Measurements from ENCODE around the gene GNG3.
"Not testable (repeated sequence)": the region's sequence is repeated elsewhere in the genome, so short reads cannot be mapped to it uniquely, and the experiment has no call there.

Gene GNG3

GRCh38 chr11:62688491-62688890, 19.0 kb upstream of the GNG3 start:
- DNase-seq: no peak

GRCh38 chr11:62689421-62690183, 17.9 kb upstream of the GNG3 start, which contains the start of gene LRRN4CL:
TSS of gene LRRN4CL (minus strand) at chr11:62689530. CDS start at chr11:62688508, 1,022 bp downstream.
- no peak for DNase-seq

- not testable (repeated sequence) for DNase-seq
Measured at GRCh38 chr11:62693624-62694023, 13.9 kb upstream of the GNG3 start.

DNA sequence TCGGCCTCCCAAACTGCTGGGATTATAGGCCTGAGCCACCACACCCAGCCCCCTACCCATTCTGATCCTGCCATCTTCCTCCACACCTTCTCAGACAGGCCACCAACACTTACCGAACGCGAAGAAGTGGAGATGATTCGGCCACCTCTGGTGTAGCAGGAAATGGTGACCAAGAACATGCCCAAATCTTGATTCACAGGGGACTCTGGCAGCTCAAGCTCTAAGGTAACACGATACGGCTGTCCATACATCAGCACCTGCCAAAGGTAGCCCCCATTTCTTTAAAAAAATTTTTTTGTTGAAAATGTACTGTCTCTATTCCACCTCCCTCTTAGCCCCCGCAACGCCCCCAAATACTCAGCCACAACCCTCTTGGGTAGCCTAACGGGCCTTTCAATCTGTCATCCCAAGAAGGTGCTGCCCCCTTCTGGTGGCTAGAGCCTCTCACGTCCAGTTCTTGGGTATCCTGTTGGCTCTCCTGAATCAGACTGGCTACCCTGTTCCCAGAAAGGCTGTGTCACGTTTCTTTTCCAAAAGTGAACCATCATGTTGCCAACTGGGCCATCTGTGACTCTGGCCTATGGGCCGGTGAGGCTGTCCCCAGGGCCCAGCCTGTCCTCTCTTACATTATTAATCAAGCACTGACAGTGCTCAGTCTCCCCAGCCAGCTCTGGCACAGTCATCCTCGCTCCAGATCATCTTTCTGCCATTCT, 12.9 kb upstream of the GNG3 start:
- DNase-seq: peak; percentile 58

DNA sequence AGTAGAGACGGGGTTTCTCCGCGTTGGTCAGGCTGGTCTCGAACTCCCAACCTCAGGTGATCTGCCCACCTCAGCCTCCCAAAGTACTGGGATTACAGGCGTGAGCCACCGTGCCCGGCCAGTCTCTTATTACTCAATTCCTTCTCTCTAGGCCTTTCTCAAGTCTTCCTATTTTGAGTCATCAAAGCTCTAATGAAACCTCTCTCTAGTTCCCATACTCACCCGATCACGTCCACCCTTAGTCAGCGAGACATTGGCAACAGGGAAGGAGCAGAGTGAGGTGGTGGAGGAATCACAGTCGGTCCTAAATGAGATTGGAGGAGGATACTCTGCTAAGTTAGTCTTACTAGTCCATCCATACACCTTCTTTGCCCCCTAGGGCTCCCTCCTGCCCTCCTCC, 5.2 kb upstream of the GNG3 start:
- no peak for DNase-seq

DNA sequence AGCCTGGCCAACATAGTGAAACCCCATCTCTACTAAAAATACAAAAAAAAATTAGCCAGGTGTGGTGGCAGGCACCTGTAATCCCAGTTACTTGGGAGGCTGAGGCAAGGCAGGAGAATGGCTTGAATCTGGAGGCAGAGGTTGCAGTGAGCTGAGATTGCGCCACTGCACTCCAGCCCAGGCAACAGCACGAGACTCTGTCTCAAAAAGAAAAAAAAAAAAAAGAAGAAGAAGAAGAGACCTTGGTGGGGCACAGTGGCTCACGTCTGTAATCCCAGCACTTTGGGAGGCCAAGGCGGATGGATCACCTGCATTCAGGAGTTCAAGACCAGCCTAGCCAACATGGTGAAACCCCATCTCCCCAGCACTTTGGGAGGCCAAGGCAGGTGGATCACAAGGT, 3.6 kb upstream of the GNG3 start:
- not testable (repeated sequence) for DNase-seq

DNA sequence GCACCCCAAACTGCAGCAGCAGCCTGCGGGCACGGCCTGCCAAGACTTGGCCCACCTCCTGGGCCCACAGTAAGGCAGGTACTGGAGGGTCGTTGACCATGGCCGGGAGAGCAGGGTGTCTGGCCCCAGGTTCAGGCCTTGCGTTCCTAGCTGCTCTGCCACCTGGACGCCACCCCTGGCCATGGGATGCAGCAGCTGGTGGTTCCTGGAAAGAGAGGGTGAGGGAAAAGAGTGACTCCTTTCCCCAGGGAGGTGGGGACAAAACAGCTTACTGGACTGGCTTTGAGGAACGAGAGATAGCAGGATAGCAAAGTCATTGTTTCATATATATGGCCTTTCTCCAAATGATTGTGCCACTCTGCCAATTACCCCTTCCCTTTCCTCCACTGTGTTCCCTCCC, 2.1 kb upstream of the GNG3 start:
- DNase-seq: no peak

DNA sequence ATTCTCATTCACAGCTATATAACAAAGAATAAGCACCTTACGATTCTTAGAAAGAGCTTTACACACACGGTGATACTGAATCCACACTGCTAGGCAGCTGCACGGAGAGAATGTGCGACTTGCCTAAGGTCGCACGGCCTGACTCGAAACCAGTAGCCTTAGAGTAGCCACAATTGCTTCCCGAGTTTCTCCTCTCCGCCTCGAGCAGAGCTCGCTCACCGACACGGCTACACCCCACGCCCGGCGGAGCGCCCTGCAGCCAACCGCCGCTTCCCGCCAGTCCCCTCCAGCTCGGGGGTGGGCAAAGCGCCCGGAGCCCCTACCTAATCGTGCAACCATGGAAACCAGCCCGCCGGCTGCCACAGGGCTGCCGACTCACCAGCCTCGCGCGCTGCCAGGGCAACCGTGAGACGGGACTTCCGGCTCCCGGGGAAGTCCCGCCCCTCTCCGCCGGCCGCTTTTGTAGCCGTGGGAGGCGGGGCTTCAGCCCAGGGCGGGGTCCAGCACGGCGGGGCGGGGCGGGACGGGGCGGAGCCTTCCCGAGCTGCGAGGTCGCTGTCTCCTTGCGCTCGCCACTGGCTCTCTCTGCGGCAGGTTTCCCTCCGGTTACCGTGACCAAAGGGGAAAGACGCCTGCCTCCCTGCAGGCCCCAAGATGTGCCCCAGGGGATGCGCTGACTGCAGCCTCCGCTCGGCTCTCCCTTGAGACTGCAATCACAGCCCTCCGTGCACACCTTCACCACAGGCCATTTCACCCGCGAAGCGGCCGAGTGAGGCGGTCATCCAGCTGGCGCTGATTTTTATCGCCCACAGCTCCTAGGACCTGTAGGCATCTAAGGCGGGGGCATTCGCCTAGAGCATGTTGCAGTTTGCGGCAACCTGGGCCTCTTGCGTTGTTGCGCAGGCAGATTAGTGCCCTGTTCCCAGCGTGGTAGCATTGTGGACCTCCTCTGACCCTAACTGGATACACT, 1.3 kb upstream of the GNG3 start:
- DNase-seq: peak; percentile 95

DNA sequence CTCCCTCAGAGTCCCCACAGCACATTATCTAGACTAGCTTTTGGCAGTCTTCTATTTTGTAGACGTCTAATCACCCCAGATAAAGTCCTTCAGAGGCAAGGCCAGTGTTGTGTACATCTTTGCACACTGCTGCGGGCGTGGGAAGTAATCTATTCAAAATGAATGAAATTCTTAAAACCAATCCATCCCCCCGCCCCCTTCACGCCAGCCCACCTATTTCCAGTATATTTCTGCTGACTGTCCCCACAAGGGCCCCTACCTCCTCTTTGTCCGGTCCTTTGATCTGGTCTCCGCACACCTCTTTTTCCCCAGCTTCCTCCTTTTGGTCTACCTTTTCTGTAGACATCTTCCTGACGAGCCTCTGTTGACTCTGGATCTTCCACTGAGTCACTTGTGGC, 627 bp upstream of the GNG3 start:
- DNase-seq: no peak

DNA sequence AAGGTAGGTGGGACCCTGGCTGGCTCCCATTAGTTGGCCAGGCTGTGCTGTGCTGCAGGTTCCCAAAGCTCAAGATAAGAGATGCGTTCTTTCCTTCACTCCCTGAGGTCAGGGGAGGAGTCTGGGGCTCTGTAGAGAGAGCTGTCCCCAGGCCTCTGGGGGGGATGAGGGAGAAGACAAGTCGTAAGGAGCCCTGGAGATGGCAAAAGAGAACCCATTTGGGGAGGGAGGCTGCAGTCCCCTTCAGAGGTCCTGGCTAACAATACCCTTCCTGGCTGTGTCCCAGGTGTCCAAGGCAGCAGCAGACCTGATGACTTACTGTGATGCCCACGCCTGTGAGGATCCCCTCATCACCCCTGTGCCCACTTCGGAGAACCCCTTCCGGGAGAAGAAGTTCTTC, 916 bp downstream of the GNG3 start:
- no peak for DNase-seq

DNA sequence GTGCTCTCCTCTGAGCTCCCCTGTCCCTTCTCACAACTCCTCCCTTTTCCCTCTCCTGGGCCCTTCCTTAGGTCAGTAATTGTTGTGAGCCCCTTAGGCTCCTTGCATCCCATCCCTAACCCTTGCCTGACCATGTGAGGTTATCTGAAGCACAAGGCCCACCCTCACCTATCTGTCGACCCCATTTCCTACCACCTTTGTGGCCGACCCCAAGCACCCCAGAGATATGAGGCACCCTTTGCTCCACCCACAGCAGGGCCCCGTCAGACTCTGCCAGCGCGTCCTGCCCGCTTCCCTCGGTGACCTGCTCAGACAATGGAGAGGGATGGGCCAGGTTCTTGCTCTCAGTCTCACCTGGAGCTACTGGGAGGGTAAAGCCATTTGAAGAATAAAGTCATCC, 1.3 kb downstream of the GNG3 start:
- DNase-seq: peak; percentile 60

- DNase-seq: peak; percentile 99
Measured at GRCh38 chr11:62709247-62710000, 1.9 kb downstream of the GNG3 start.

DNA sequence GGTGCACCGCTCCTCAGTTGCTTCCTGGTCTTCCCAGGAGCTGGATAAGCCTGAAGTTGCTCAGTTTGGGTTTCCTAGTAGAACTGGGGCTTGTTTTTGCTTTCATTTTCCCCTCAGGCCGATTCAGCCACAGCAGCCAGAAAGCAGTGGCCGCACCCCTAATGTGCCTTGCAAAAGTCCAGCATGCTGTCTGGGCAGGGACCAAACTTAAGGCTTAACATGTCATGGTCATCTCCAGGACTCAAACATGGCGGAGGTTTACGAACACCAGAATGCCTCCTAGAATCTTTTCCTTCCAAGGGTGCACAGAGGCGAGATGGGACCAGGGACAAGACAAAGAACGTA, 2.5 kb downstream of the GNG3 start:
- DNase-seq: no peak

GRCh38 chr11:62712276-62712812, 4.9 kb downstream of the GNG3 start:
- no peak for DNase-seq

- DNase-seq: no peak
Measured at GRCh38 chr11:62712861-62713260, 5.4 kb downstream of the GNG3 start.

DNA sequence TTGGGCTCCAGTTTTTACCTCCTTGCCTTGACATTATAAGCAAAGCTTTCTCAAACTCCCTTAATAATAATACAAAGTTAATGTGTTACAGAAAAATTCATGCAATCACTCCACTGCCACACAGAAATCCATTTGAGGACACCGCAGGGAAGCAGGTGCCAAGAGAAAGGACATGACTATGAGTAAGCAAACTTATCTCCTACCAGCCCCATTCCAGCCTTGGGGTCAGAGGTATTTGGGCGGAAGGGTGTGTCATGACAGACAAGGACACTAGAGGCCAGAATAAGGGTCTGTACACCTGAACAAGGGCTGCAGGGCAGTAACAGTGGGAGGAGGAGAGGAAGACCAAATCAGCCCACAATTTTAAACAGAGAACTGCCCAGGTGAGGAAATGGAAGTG, 5.9 kb downstream of the GNG3 start:
- DNase-seq: no peak

DNA sequence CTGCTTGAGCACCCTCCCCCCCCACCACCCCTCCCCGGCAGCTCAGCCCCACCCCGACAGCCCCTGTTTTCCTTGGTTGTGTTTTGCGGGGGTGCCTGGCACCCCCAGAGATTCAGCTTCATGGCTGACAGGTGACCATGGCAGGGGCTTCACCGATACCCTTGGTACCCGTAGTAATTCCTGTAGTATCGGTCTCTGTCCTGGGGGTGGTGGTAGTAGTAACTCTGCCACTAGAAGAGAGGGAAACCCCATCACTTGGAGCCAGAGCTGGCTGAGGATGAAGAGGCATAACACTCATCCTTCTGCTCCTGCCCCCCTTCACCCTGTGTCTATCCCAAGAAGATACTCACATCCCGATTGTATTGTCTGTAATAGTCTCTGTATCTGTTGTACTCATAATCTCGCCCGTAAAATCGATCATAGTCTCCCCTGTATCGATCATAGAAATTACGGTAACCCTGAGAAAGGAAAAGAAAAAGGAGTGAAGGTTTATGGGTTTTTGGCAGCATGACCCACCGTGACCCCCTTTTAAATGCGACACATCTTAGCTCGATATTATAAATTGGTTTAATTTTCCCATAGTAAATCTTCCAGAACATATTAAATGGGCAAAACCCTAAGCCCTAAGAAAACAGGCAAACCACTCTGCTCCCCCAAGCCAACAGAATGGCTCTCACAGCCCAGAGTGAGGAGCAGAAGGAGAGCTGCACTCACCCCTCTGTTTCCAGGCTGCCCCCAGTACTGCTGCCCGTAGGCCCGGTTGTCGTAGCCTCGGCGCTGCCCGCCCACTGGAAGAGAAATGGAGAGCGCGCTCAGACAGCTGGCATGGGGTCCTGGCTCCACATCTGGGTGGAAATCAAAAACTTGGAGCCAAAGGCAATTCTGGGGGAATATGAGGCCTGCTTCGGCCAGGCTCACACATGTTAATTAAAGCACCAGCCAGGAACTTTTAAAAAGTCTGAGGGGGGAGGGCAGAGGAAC, 8.0 kb downstream of the GNG3 start:
- DNase-seq: no peak

DNA sequence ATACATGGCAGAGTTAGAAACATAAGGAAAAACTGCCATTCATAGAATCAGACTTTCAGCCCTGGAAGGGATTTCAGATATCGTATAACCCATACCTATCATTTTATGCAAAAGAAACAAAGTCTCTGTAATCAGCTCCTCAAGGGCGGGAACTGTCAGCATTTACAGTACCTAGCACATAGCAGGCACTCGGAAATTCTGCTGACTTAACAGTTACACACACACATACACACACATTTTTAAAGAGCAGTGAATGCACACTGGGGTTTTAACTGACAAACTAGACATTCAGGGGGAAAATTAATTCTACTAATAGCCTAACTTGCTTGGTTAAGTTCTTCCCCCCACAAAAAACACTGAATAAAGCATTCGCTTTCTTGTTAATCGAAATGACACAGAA, 8.7 kb downstream of the GNG3 start:
- no peak for DNase-seq

DNA sequence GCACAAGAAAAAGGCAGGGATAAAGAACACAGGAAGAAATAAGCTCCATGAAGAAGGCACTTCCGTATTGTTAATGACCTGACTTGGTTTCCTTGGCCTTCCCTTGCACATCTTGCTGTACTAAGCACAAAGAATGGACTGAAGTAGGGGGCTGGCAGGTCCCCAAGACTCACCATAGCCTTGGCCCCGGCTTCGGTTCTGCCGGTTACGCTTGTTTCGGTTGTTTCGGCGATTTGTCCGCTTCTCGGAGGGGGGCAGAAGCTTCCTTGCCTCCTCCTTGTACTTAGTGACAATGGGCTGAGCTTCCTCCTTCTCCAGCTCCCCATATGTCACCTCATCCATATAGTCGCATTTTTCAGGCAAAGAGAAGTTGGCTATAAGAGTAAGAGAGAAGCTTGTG, 9.3 kb downstream of the GNG3 start:
- DNase-seq: no peak

DNA sequence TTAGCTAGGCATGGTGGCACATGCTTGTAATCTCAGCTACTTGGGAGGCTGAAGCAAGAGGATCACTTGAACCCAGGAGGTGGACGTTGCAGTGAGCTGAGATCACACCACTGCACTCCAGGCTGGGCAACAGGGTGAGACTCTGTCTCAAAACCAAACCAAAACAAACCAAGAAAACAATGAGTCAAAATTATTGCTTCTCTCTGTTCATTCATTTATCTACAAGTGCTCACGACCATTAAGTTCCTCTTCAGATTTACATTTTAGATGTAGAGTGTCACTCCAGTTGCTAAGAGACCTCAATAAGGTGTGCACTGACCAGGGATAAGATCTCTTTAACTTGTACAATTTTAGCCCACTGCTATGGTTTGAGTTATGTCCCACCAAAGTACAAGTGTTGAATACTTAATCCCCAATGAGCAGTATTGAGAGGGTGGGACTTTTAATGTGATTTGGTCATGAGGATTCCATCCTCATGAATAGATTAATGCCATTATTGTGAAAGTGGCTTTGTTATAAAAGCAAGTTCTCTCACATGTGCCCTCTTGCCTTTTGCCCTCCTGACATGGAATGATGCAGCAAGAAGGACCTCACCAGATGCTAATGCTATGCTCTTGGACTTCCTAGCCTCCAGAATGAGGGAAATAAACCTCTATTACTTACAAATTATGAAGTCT, 12.0 kb downstream of the GNG3 start:
- DNase-seq: no peak

GRCh38 chr11:62721994-62722393, 14.5 kb downstream of the GNG3 start:
- no peak for DNase-seq

Measured in NCI-H774 (cell line).